ENCODE measurements around the gene MAPK8.

- TF ChIP-seq CTCF (tag by site-specific recombination; IDR thresholded peaks at IDR 0.05) (no peak), ZNF354C (tag by site-specific recombination; IDR thresholded peaks at IDR 0.05; ENCODE audit: borderline replicate concordance, low read depth) (no peak)
Observed at GRCh38 chr10:48340734-48341133, 34.3 kb downstream of the MAPK8 start.

Measured in HEK293 (cell line).